Esophagus muscularis mucosa (tissue), 4 donors: ENCODE measurements around the gene SOAT2. TPM values are rescaled to one million over a fixed set of nuclear protein-coding genes. Genes with fewer than 3 reads are reported as not detected.

Experiments used
- DNase-seq: peaks from one replicate; pipeline ENCODE4 v3.0.0-alpha.2; 2017; ENCODE audit errors: extremely low spot score
- H3K27ac ChIP-seq, 4 donors: fragments of 200-600 bp; sonication (generic); replicated peaks in 1 of 4; 1 replicate in 3 of 4; 2 replicates in 1 of 4; pipeline ENCODE4 v1.5.1; 2016 to 2019; ENCODE audit warnings: mild to moderate bottlenecking in 1 of 4
- H3K27me3 ChIP-seq, 4 donors: fragments of 200-600 bp; sonication (generic); one replicate each; pipeline versions ENCODE4 v1.5.1 to v1.6.0; 2016 to 2019
- H3K36me3 ChIP-seq, 4 donors: fragments of 200-600 bp; sonication (generic); one replicate each; pipeline ENCODE4 v1.5.1; 2016 to 2019
- H3K4me1 ChIP-seq, 4 donors: fragments of 200-600 bp; sonication (generic); one replicate each; pipeline ENCODE4 v1.5.1; 2016 to 2019
- H3K4me3 ChIP-seq, 4 donors: fragments of 200-600 bp; sonication (generic); 1 replicate in 2 of 4; 2 replicates in 2 of 4; pipeline ENCODE4 v1.5.1; 2016 to 2019; ENCODE audit warnings: mild to moderate bottlenecking in 4 of 4, moderate library complexity in 1 of 4
- H3K9me3 ChIP-seq, 4 donors: fragments of 200-600 bp; sonication (generic); 1 replicate in 3 of 4; 2 replicates in 1 of 4; pipeline ENCODE4 v1.5.1; 2016 to 2019
- EP300 ChIP-seq: sonication (generic); formaldehyde crosslinking; IDR thresholded peaks from one replicate; pipeline ENCODE4 v1.6.1; 2017; ENCODE audit warnings: antibody characterized with exemption
- POLR2A ChIP-seq: fragments of 450-650 bp; IDR thresholded peaks from one replicate; pipeline ENCODE4 v1.6.1; 2017; ENCODE audit warnings: antibody characterized with exemption, moderate library complexity, mild to moderate bottlenecking, low read depth
- POLR2AphosphoS5 ChIP-seq, 2 donors: sonication (generic); formaldehyde crosslinking; IDR thresholded peaks; one replicate each; pipeline ENCODE4 v1.6.1; 2017; ENCODE audit warnings: antibody characterized with exemption in 2 of 2
- WGBS: methylation state at CpG from one replicate; pipeline ENCODE4 v1.1.5; 2018; 5-methylcytosine and 5-hydroxymethylcytosine counted together
- intact Hi-C: fragments of 100-400 bp; cut with DNase I; formaldehyde crosslinking; loops from one replicate; pipeline ENCODE4 v1.15.1; 2023
- total RNA-seq, 4 donors: library from RNA; depleted of rRNA; stranded (reverse); fragments of >200 nt; gene quantifications; one replicate each; pipeline versions ENCODE4 v1.1.0 to v1.2.1, GENCODE V29; 2016
- TF ChIP-seq, protein P1 (sequence below), 3 experiments: fragments of 200-600 bp in 2 of 3; fragments of 450-650 bp in 1 of 3; sonication (generic) in 2 of 3; IDR thresholded peaks; one replicate each; pipeline ENCODE4 v1.5.1; 2017 to 2019; ENCODE audit warnings: antibody characterized with exemption in 3 of 3, mild to moderate bottlenecking in 2 of 3, moderate library complexity in 1 of 3

SOAT2 gene
- total RNA-seq, 4 donors from 2014 or later = not detected

DNA sequence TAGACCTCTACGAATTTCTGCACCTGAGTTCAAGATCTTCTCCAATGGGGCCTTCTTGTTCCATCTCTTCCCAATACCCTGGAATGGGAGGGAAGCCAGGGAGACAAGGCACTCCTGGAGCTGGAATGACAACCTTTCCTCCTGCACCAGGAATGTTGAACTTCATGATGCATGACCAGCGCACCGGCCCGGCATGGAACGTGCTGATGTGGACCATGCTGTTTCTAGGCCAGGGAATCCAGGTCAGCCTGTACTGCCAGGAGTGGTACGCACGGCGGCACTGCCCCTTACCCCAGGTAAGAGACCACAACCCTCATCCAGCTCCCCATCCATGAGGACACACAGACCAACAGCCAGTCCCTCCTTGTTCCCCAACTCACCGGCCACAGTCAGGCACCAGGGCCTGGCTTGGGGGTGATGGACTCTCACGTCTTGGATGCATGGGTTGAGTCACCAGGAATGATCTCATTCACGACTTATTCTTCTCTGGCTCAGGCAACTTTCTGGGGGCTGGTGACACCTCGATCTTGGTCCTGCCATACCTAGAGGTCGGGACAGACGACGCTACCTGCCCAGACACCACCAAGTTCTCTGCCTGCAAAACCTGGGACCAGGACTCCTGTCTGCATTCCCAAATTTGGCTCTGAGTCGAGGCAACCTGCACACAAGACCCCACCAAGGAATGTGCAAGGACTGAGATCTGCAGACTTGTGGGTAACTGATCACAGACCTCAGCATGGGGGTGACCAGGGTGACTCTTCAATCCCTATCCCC lies 20.5 kb downstream of the SOAT2 start:
- Histone ChIP-seq H3K9me3 (no peaks in the 10 kb centered on the region), H3K27ac (no peak overlapping the region), H3K27me3 (no peaks in the 10 kb centered on the region), H3K4me3 (no peak overlapping the region), H3K4me1 (no peaks in the 10 kb centered on the region), H3K36me3 (no peaks in the 10 kb centered on the region)
- DNase-seq = peak; percentile 74
- intact Hi-C loops = no loop called here
- WGBS = 94% methylated on average over 14 of the region's 16 CpGs
- TF ChIP-seq, protein P1, sequence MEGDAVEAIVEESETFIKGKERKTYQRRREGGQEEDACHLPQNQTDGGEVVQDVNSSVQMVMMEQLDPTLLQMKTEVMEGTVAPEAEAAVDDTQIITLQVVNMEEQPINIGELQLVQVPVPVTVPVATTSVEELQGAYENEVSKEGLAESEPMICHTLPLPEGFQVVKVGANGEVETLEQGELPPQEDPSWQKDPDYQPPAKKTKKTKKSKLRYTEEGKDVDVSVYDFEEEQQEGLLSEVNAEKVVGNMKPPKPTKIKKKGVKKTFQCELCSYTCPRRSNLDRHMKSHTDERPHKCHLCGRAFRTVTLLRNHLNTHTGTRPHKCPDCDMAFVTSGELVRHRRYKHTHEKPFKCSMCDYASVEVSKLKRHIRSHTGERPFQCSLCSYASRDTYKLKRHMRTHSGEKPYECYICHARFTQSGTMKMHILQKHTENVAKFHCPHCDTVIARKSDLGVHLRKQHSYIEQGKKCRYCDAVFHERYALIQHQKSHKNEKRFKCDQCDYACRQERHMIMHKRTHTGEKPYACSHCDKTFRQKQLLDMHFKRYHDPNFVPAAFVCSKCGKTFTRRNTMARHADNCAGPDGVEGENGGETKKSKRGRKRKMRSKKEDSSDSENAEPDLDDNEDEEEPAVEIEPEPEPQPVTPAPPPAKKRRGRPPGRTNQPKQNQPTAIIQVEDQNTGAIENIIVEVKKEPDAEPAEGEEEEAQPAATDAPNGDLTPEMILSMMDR (IDR thresholded peaks at IDR 0.05) = no peak
- no peak for TF ChIP-seq POLR2AphosphoS5 (IDR thresholded peaks at IDR 0.05)
- no peak for TF ChIP-seq POLR2A
- no peak for TF ChIP-seq EP300

DNA sequence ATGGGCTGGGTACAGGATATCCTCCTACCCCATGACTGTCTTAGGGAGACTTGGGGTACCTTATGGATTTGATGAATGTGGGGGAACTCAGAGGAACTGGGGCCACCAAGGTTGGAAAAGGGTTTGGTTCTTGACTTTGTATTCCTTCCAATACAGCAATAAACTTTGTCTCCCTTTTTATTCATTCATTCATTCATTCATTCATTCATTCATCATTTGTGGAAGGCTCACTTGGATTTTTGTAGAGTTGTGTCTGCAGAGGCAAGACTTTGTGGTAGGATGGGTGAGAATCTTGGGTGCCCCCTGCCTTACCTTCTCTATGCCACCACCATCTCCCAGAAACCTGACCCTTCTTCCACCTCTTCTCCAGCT lies 21.1 kb downstream of the SOAT2 start:
- H3K9me3 ChIP-seq = no peaks in the 10 kb centered on the region
- no peak overlapping the region for H3K4me3 ChIP-seq
- peak; percentile 26 for DNase-seq
- no peaks in the 10 kb centered on the region for H3K27me3 ChIP-seq
- no peaks in the 10 kb centered on the region for H3K4me1 ChIP-seq
- H3K36me3 ChIP-seq = no peaks in the 10 kb centered on the region
- no peak overlapping the region for H3K27ac ChIP-seq
- intact Hi-C loops = no loop called here
- TF ChIP-seq EP300 (no peak), POLR2A (no peak), POLR2AphosphoS5 (IDR thresholded peaks at IDR 0.05) (no peak)
- TF ChIP-seq, protein P1 (IDR thresholded peaks at IDR 0.05) = no peak

DNA sequence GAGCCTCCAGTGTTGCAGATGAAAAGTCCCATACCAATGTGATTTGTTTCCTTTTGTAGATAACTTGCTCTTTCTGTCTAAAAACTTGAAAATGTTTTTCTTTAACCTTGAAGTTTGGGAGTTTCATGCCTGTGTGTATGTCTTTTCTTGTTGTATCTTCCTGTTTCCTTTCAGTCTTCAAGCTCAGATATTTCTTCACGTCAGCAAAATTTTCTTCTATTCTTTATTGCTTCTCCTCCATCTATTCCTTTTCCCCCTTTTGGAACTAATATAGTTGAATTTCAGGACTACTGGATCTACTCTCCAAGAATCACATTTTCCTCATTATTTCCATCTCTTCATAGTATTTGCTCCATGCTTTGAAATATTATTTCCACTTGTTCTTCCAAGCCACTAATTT lies 23.9 kb downstream of the SOAT2 start:
- Histone ChIP-seq H3K4me3 (no peak overlapping the region), H3K9me3 (no peaks in the 10 kb centered on the region), H3K36me3 (no peaks in the 10 kb centered on the region), H3K27ac (no peak overlapping the region), H3K27me3 (no peaks in the 10 kb centered on the region), H3K4me1 (no peaks in the 10 kb centered on the region)
- intact Hi-C loops = no loop called here
- DNase-seq = no peak
- WGBS = 78% methylated on average over 1 of the region's 1 CpG
- TF ChIP-seq POLR2A (no peak), POLR2AphosphoS5 (IDR thresholded peaks at IDR 0.05) (no peak)

DNA sequence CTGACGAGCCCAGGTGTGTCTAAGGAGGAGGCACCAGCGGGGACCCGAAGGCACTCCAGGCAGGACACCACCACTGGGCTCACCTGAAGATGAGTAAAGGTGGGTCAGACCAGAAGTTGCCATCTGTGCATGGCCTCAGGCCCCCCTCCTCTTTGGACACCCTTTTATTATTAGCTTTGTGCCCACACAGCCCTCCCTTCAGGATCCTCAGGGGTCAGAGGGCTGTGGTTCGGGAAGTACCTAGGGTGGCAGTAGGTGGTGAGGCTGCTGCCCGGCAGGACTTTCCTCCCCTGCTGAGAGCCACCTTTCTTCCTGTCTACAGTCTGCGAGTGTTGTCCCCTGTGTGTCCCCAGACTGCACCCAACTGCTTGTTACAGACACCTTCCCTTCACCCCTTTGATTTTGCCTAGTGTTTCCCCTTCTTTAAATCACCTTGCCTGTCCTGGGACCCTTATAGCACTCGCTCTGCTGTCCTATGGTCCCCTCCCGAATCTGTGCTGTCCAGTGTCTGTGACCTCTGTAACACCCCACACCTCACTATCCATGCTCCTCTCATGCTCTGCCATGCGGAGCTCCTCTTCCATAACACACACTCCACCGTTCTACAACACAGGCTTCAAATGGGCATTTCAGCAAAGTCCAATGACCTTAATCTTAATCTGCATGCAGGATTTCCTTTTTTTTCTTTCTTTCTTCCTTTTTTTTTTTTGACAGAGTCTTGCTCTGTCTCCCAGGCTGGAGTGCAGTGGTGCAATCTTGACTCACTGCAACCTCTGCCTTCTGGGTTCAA lies 25.7 kb downstream of the SOAT2 start:
- H3K4me3 ChIP-seq = no peak overlapping the region
- no peaks in the 10 kb centered on the region for H3K4me1 ChIP-seq
- WGBS = 79% methylated on average over 10 of the region's 10 CpGs
- TF ChIP-seq POLR2AphosphoS5 (IDR thresholded peaks at IDR 0.05) (no peak), POLR2A (no peak), EP300 (no peak)
- TF ChIP-seq, protein P1 (IDR thresholded peaks at IDR 0.05) = no peak
- H3K36me3 ChIP-seq = no peaks in the 10 kb centered on the region
- no peaks in the 10 kb centered on the region for H3K27me3 ChIP-seq
- H3K27ac ChIP-seq = no peak overlapping the region
- peak; percentile 55 for DNase-seq
- no peaks in the 10 kb centered on the region for H3K9me3 ChIP-seq
- intact Hi-C loops = no loop called here

DNA sequence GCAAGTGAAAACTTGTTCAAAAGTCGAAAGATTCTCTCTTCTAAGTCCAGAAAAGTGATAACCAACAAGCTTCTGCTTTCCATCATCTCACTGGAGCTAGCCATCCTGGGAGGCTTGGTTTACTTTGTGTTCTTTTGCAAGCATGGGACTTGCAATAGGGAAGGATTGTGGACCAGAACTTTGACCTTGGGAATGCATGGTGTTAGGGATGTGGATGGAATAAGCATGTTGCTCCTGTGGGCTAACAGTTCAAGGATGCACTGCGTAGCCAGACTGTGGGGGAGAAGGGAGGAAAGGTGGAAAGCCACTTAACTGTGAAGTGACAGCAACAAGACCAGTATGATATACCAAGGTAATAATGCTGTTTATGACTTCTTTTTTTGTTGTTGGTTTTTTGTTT lies 28.6 kb downstream of the SOAT2 start:
- peak; percentile 70 for DNase-seq
- intact Hi-C loops = no loop called here
- no peaks in the 10 kb centered on the region for H3K27me3 ChIP-seq

More for the DNA sequence above, 28.6 kb downstream of the SOAT2 start:
- TF ChIP-seq POLR2A (no peak), POLR2AphosphoS5 (IDR thresholded peaks at IDR 0.05) (no peak), EP300 (no peak)
- TF ChIP-seq, protein P1 (IDR thresholded peaks at IDR 0.05) = no peak
- no peak overlapping the region for H3K27ac ChIP-seq
- no peaks in the 10 kb centered on the region for H3K36me3 ChIP-seq
- H3K9me3 ChIP-seq = peaks cover 0 to 8% (median 0%) of the 10 kb centered on the region in 4 donors
- H3K4me1 ChIP-seq = no peaks in the 10 kb centered on the region
- 88% methylated on average over 2 of the region's 2 CpGs for WGBS
- H3K4me3 ChIP-seq = no peak overlapping the region
